Sciatic nerve (tissue), 2 donors: ENCODE measurements around the gene NDUFS2. TPM values are rescaled to one million over a fixed set of nuclear protein-coding genes. Genes with fewer than 3 reads are reported as not detected.

ENCODE experiments used
- ATAC-seq: fragments of 200-7000 bp; cut with Tn5 transposase; one replicate; pipeline ENCODE4 v1.9.1; 2020; ENCODE audit warnings: mild to moderate bottlenecking, moderate library complexity
- DNase-seq: peaks from one replicate; pipeline ENCODE4 v3.0.0-alpha.2; 2020; ENCODE audit warnings: low spot score
- intact Hi-C: fragments of 100-400 bp; cut with DNase I; formaldehyde crosslinking; loops from one replicate; pipeline ENCODE4 v1.14.2; 2022
- total RNA-seq: library from RNA; stranded (reverse); fragmentation: NEBNext Ultra II Directional; extraction: Animal tissue kit (Norgen Biotek cat#: 25700); gene quantifications from one replicate; pipeline ENCODE4 v1.2.1, GENCODE V29; 2021
- donor health status: DM: no; HTN: no; CAD: no.
- donor health status: DM: no; HTN: no; CAD: no.

The NDUFS2 gene
- total RNA-seq, 1 donor from 2014 or later: 76.5 TPM

- DNase-seq (no peak), ATAC-seq (no peak)
- intact Hi-C loops: no loop called here
Measured at GRCh38 chr1:161171191-161171590, 31.0 kb upstream of the NDUFS2 start.

GRCh38 chr1:161171696-161172095 is 30.5 kb upstream of the NDUFS2 start:
- DNase-seq: no peak
- no peak for ATAC-seq
- intact Hi-C loops: no loop called here

- intact Hi-C loops: no loop called here
- no peak for ATAC-seq
- DNase-seq: no peak
Measured at GRCh38 chr1:161172349-161172748, 29.8 kb upstream of the NDUFS2 start.

GRCh38 chr1:161172776-161173376 is 29.3 kb upstream of the NDUFS2 start:
- DNase-seq (no peak), ATAC-seq (peak; percentile 16)
- intact Hi-C loops: no loop called here

- no peak for DNase-seq
- intact Hi-C loops: no loop called here
- no peak for ATAC-seq
Measured at GRCh38 chr1:161173711-161174110, 28.5 kb upstream of the NDUFS2 start.

- ATAC-seq (no peak), DNase-seq (no peak)
- intact Hi-C loops: no loop called here
Measured at GRCh38 chr1:161174911-161175310, 27.3 kb upstream of the NDUFS2 start.

GRCh38 chr1:161175771-161176453 is 26.3 kb upstream of the NDUFS2 start:
- intact Hi-C loops: no loop called here
- DNase-seq (no peak), ATAC-seq (no peak)

- ATAC-seq (no peak), DNase-seq (no peak)
- intact Hi-C loops: no loop called here
Measured at GRCh38 chr1:161176468-161177111, 25.6 kb upstream of the NDUFS2 start.

GRCh38 chr1:161177112-161177935 is 24.8 kb upstream of the NDUFS2 start, which contains the start of gene B4GALT3:
Gene B4GALT3 (minus strand): TSS chr1:161177507. CDS start chr1:161176060, 1,447 bp downstream.
- intact Hi-C loops: no loop called here
- DNase-seq: peak; percentile 97
- ATAC-seq: peak; percentile 97

- ATAC-seq (no peak), DNase-seq (no peak)
- intact Hi-C loops: no loop called here
Measured at GRCh38 chr1:161177936-161178244, 24.3 kb upstream of the NDUFS2 start.

GRCh38 chr1:161179698-161180097 is 22.5 kb upstream of the NDUFS2 start:
- DNase-seq (no peak), ATAC-seq (no peak)
- intact Hi-C loops: no loop called here

- ATAC-seq (no peak), DNase-seq (no peak)
- intact Hi-C loops: no loop called here
Measured at GRCh38 chr1:161180639-161181038, 21.5 kb upstream of the NDUFS2 start.

GRCh38 chr1:161182214-161182613 is 20.0 kb upstream of the NDUFS2 start:
- DNase-seq (no peak), ATAC-seq (no peak)
- intact Hi-C loops: no loop called here

GRCh38 chr1:161185282-161185682 is 16.9 kb upstream of the NDUFS2 start:
- intact Hi-C loops: no loop called here
- DNase-seq: peak; percentile 75
- ATAC-seq: peak; percentile 89

- peak; percentile 66 for ATAC-seq
- intact Hi-C loops: no loop called here
- DNase-seq: no peak
Measured at GRCh38 chr1:161185732-161186311, 16.3 kb upstream of the NDUFS2 start.

GRCh38 chr1:161187311-161187710 is 14.9 kb upstream of the NDUFS2 start:
- DNase-seq (no peak), ATAC-seq (no peak)
- intact Hi-C loops: no loop called here

GRCh38 chr1:161188381-161188780 is 13.8 kb upstream of the NDUFS2 start:
- intact Hi-C loops: no loop called here
- ATAC-seq (no peak), DNase-seq (no peak)

GRCh38 chr1:161189036-161189435 is 13.1 kb upstream of the NDUFS2 start:
- intact Hi-C loops: no loop called here
- ATAC-seq (no peak), DNase-seq (no peak)

- ATAC-seq: no peak
- no peak for DNase-seq
- intact Hi-C loops: loop anchor here (10.0 kb wide), 1 partner anchor 194 kb away; no protein-coding TSS in a partner anchor
Measured at GRCh38 chr1:161190962-161191521, 11.1 kb upstream of the NDUFS2 start.
